SK-N-SH treated with all-trans-retinoic acid at 6 μM for 48 hours (cell line): Measurements from ENCODE around the gene SCG2.
"Not testable (repeated sequence)": the region's sequence is repeated elsewhere in the genome, so short reads cannot be mapped to it uniquely, and the experiment has no call there.

Experiments
- ATAC-seq: fragments of 200-7000 bp; cut with Tn5 transposase; 3 replicates; pipeline ENCODE4 v1.9.1; 2020; ENCODE audit warnings: mild to moderate bottlenecking, moderate library complexity
- ARNTL ChIP-seq: fragments of 450-650 bp; formaldehyde crosslinking; IDR thresholded peaks from 2 replicates; pipeline ENCODE4 v1.5.0; 2020; ENCODE audit warnings: low read depth, mild to moderate bottlenecking, moderate library complexity, borderline replicate concordance
- BACH2 ChIP-seq: fragments of 250-450 bp; sonication (Bioruptor Pico); IDR thresholded peaks from 2 replicates; pipeline ENCODE4 v1.9.0; 2021; ENCODE audit warnings: mild to moderate bottlenecking, borderline replicate concordance
- CREB5 ChIP-seq: fragments of 250-450 bp; sonication (Bioruptor Pico); IDR thresholded peaks from 2 replicates; pipeline ENCODE4 v1.5.1; 2020; ENCODE audit warnings: low read depth, mild to moderate bottlenecking, moderate library complexity
- CSDC2 ChIP-seq: fragments of 250-450 bp; sonication (Bioruptor Pico); IDR thresholded peaks from 2 replicates; pipeline ENCODE4 v1.5.0; 2020; ENCODE audit warnings: mild to moderate bottlenecking, moderate library complexity
- ESRRG ChIP-seq: fragments of 250-450 bp; sonication (Bioruptor Pico); IDR thresholded peaks from 2 replicates; pipeline ENCODE4 v1.6.1; 2021; ENCODE audit warnings: mild to moderate bottlenecking
- GLIS3 ChIP-seq: fragments of 250-450 bp; sonication (Bioruptor Pico); IDR thresholded peaks from 2 replicates; pipeline ENCODE4 v1.5.0; 2020; ENCODE audit warnings: mild to moderate bottlenecking, moderate library complexity
- ISL1 ChIP-seq: fragments of 250-450 bp; sonication (Bioruptor Pico); IDR thresholded peaks from 2 replicates; pipeline ENCODE4 v2.1.2; 2022; ENCODE audit warnings: mild to moderate bottlenecking, moderate library complexity
- PPARA ChIP-seq: fragments of 250-450 bp; sonication (Bioruptor Pico); IDR thresholded peaks from 2 replicates; pipeline ENCODE4 v1.5.0; 2020; ENCODE audit warnings: mild to moderate bottlenecking, borderline replicate concordance
- RARB ChIP-seq: fragments of 250-450 bp; sonication (Bioruptor Pico); IDR thresholded peaks from 2 replicates; pipeline ENCODE4 v1.8.0; 2021; ENCODE audit warnings: mild to moderate bottlenecking, moderate library complexity
- SNAI2 ChIP-seq: fragments of 250-450 bp; sonication (Bioruptor Pico); IDR thresholded peaks from 2 replicates; pipeline ENCODE4 v1.5.0; 2020; ENCODE audit warnings: mild to moderate bottlenecking, moderate library complexity
- TCF4 ChIP-seq: fragments of 250-450 bp; sonication (Bioruptor Pico); IDR thresholded peaks from 2 replicates; pipeline ENCODE4 v1.8.0; 2021; ENCODE audit warnings: mild to moderate bottlenecking, moderate library complexity, borderline replicate concordance
- TOX ChIP-seq: fragments of 250-450 bp; sonication (Bioruptor Pico); IDR thresholded peaks from 2 replicates; pipeline ENCODE4 v1.8.0; 2021; ENCODE audit warnings: mild to moderate bottlenecking, moderate library complexity, borderline replicate concordance
- TSHZ2 ChIP-seq: fragments of 250-450 bp; sonication (Bioruptor Pico); IDR thresholded peaks from 2 replicates; pipeline ENCODE4 v1.5.0; 2020; ENCODE audit warnings: mild to moderate bottlenecking, moderate library complexity
- ZC3H10 ChIP-seq: fragments of 250-450 bp; sonication (Bioruptor Pico); IDR thresholded peaks from 2 replicates; pipeline ENCODE4 v1.5.1; 2021; ENCODE audit warnings: mild to moderate bottlenecking, moderate library complexity
- ZFP3 ChIP-seq: fragments of 250-450 bp; sonication (Bioruptor Pico); IDR thresholded peaks from 2 replicates; pipeline ENCODE4 v1.5.0; 2020; ENCODE audit warnings: mild to moderate bottlenecking, moderate library complexity
- ZFP30 ChIP-seq: fragments of 450-650 bp; formaldehyde crosslinking; IDR thresholded peaks from 2 replicates; pipeline ENCODE4 v1.5.0; 2022; ENCODE audit warnings: mild to moderate bottlenecking, moderate library complexity
- ZNF70 ChIP-seq: fragments of 450-650 bp; formaldehyde crosslinking; IDR thresholded peaks from 2 replicates; pipeline ENCODE4 v1.5.0; 2020; ENCODE audit warnings: mild to moderate bottlenecking, moderate library complexity
- ZNF8 ChIP-seq: fragments of 450-650 bp; formaldehyde crosslinking; IDR thresholded peaks from 2 replicates; pipeline ENCODE4 v1.5.0; 2020; ENCODE audit warnings: mild to moderate bottlenecking, moderate library complexity

The SCG2 gene

GRCh38 chr2:223592689-223593088 is 9.5 kb downstream of the SCG2 start:
- peak; percentile 54; the same call in 1 of the 2 replicates for TF ChIP-seq ZNF8 (CRISPR knock-in tag)
- ATAC-seq, result not testable (repeated sequence)

GRCh38 chr2:223591596-223591995 is 10.6 kb downstream of the SCG2 start:
- ATAC-seq, result peak; percentile 29
- TF ChIP-seq PPARA (CRISPR knock-in tag) (no peak), ZC3H10 (CRISPR knock-in tag) (0 out of 2 replicates have a peak, but pooled peaks have one; percentile 15), ISL1 (CRISPR knock-in tag) (peak; percentile 74; the same call in 1 of the 2 replicates), BACH2 (no peak), TOX (CRISPR knock-in tag) (0 out of 2 replicates have a peak, but pooled peaks have one; percentile 22), ZFP30 (CRISPR knock-in tag) (no peak), ESRRG (CRISPR knock-in tag) (no peak), TSHZ2 (CRISPR knock-in tag) (no peak), ARNTL (no peak)
- TF ChIP-seq, all 23 proteins: peak for 3

GRCh38 chr2:223590964-223591363 is 11.2 kb downstream of the SCG2 start:
- TF ChIP-seq ISL1 (CRISPR knock-in tag), result no peak
- no peak for TF ChIP-seq RARB (CRISPR knock-in tag)
- TF ChIP-seq CSDC2 (CRISPR knock-in tag), result no peak
- no peak for TF ChIP-seq TOX (CRISPR knock-in tag)
- no peak for TF ChIP-seq ZFP3 (CRISPR knock-in tag)
- no peak for TF ChIP-seq ESRRG (CRISPR knock-in tag)
- TF ChIP-seq TSHZ2 (CRISPR knock-in tag), result no peak
- no peak for TF ChIP-seq GLIS3 (CRISPR knock-in tag)
- no peak for TF ChIP-seq ZFP30 (CRISPR knock-in tag)
- no peak for TF ChIP-seq BACH2
- no peak for TF ChIP-seq ZNF8 (CRISPR knock-in tag)
- no peak for TF ChIP-seq TCF4 (CRISPR knock-in tag)
- TF ChIP-seq ARNTL, result no peak
- TF ChIP-seq, all 23 proteins: peak for 0
- no peak for ATAC-seq

- no peak for ATAC-seq
- TF ChIP-seq SNAI2 (CRISPR knock-in tag) (no peak), ZFP30 (CRISPR knock-in tag) (no peak), ZNF70 (no peak), TOX (CRISPR knock-in tag) (no peak), ESRRG (CRISPR knock-in tag) (no peak), ISL1 (CRISPR knock-in tag) (no peak), CREB5 (CRISPR knock-in tag) (no peak), CSDC2 (CRISPR knock-in tag) (no peak), TSHZ2 (CRISPR knock-in tag) (no peak), PPARA (CRISPR knock-in tag) (no peak), GLIS3 (CRISPR knock-in tag) (no peak), ZNF8 (CRISPR knock-in tag) (no peak)
These were observed 12.3 kb downstream of the SCG2 start for GRCh38 chr2:223589901-223590300.
